Measurements from ENCODE around the gene NDUFB3. TPM values are rescaled to one million over a fixed set of nuclear protein-coding genes. Genes with fewer than 3 reads are reported as not detected.
"Not testable (repeated sequence)": the region's sequence is repeated elsewhere in the genome, so short reads cannot be mapped to it uniquely, and the experiment has no call there.

Gene NDUFB3
- total RNA-seq, 1 donor from 2014 or later = 105 TPM

GRCh38 chr2:201059961-201060755 is 11.6 kb upstream of the NDUFB3 start:
- DNase-seq (ENCODE audit: low spot score) = no peak
- no peaks in the 10 kb centered on the region for H3K9me3 Mint-ChIP-seq
- H3K4me3 Mint-ChIP-seq = no peak overlapping the region
- H3K4me1 Mint-ChIP-seq (ENCODE audit: low read depth) = peaks cover 26% of the 10 kb centered on the region
- H3K27ac Mint-ChIP-seq = no peak overlapping the region
- H3K36me3 Mint-ChIP-seq (ENCODE audit: low read depth) = peaks cover 32% of the 10 kb centered on the region
- peaks cover 2% of the 10 kb centered on the region for H3K27me3 Mint-ChIP-seq (ENCODE audit: insufficient read depth)
- intact Hi-C loops (cut with micrococcal nuclease) = no loop called here

- peaks cover 28% of the 10 kb centered on the region for H3K36me3 Mint-ChIP-seq (ENCODE audit: low read depth)
- DNase-seq (ENCODE audit: low spot score); H3K4me3 Mint-ChIP-seq; H3K9me3 Mint-ChIP-seq; intact Hi-C loops (cut with micrococcal nuclease); H3K27me3 Mint-ChIP-seq (ENCODE audit: insufficient read depth): not testable (repeated sequence)
- peaks cover 49% of the 10 kb centered on the region for H3K4me1 Mint-ChIP-seq (ENCODE audit: low read depth)
- peak overlapping the region; percentile 99 for H3K27ac Mint-ChIP-seq
These were observed 8.3 kb upstream of the NDUFB3 start for GRCh38 chr2:201063516-201063915.

DNA sequence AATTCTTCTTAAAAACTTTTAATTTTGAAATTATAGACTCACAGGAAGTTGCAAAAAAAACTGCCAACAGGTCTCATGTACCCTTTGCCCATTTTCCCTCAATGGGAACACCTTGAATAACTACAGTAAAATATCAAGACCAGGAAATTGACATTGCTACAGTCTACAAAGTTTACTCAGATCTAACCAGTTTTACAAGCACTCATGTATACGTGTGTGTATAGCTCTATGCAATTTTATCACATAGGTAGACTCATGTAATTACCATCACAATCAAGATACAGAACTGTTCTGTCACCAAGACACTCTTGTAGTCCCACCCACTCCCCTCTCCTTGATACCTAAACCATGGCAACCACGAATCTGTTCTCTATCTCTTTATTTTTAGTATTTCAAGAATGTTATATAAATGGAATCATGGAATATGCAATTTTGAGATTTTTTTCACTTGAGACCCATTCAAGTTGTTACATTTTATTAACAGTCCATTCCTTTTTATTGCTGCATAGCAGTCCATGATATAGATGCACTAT is 6.9 kb upstream of the NDUFB3 start:
- no peaks in the 10 kb centered on the region for H3K9me3 Mint-ChIP-seq
- peaks cover 2% of the 10 kb centered on the region for H3K27me3 Mint-ChIP-seq (ENCODE audit: insufficient read depth)
- H3K27ac Mint-ChIP-seq = no peak overlapping the region

GRCh38 chr2:201070948-201071478 is 788 bp upstream of the NDUFB3 start:
- H3K36me3 Mint-ChIP-seq (ENCODE audit: low read depth) = peaks cover 5% of the 10 kb centered on the region
- H3K27ac Mint-ChIP-seq = peak overlapping the region; percentile 95
- no peaks in the 10 kb centered on the region for H3K9me3 Mint-ChIP-seq
- H3K27me3 Mint-ChIP-seq (ENCODE audit: insufficient read depth) = no peaks in the 10 kb centered on the region
- intact Hi-C loops (cut with micrococcal nuclease) = loop anchor here (1.0 to 5.0 kb wide), 11 partner anchors 45 to 544 kb away; partner anchors contain the start of genes BZW1, CFLAR, CLK1 and NIF3L1
- peak overlapping the region; percentile 90 for H3K4me3 Mint-ChIP-seq
- no peak for DNase-seq (ENCODE audit: low spot score)
- peaks cover 51% of the 10 kb centered on the region for H3K4me1 Mint-ChIP-seq (ENCODE audit: low read depth)

More for the DNA sequence above, 6.9 kb upstream of the NDUFB3 start:
- H3K4me3 Mint-ChIP-seq = no peak overlapping the region
- peaks cover 20% of the 10 kb centered on the region for H3K36me3 Mint-ChIP-seq (ENCODE audit: low read depth)
- H3K4me1 Mint-ChIP-seq (ENCODE audit: low read depth) = peaks cover 61% of the 10 kb centered on the region
- intact Hi-C loops (cut with micrococcal nuclease) = no loop called here
- DNase-seq (ENCODE audit: low spot score) = no peak

DNA sequence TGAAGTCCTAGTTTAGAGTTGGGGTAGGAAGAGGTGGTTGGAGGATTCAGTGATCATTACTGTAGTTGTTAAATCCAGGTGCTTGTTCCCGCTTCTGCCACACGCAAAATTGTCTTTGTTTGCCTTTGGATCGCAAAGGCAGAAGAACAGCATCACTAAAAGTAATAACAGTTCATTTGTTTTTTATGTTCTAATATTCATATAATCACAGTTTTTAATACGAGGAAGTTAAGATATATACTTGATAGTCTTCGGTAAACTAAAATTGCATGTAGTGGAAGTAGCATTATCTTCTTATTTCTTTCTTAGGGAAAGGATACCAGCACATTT is 365 bp downstream of the NDUFB3 start:
- peaks cover 43% of the 10 kb centered on the region for H3K4me1 Mint-ChIP-seq (ENCODE audit: low read depth)

DNA sequence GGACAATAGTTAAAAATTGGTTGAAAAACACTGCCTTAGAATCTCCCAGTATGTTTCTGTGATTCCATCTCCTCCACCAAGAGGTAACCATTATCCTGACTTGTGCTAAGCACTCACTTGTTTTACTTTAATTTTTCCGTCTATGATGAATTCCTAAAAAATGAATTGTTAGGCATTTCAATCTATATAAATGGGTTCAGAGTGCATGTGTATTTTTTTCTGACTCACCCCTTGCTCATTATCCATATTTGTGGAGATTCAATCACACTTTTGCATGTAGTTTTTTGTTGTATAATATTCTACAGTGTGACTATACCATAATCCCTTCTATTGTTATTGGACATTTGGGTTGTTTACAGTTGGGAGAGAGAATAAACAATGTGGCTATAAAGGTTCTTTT is 1.3 kb downstream of the NDUFB3 start:
- H3K27ac Mint-ChIP-seq = no peak overlapping the region
- no peaks in the 10 kb centered on the region for H3K27me3 Mint-ChIP-seq (ENCODE audit: insufficient read depth)
- H3K4me1 Mint-ChIP-seq (ENCODE audit: low read depth) = peaks cover 42% of the 10 kb centered on the region
- no peak for DNase-seq (ENCODE audit: low spot score)
- H3K36me3 Mint-ChIP-seq (ENCODE audit: low read depth) = peaks cover 5% of the 10 kb centered on the region
- H3K9me3 Mint-ChIP-seq = no peaks in the 10 kb centered on the region
- intact Hi-C loops (cut with micrococcal nuclease) = loop anchor here (5.0 kb wide), 2 partner anchors 379 to 546 kb away; partner anchors contain the start of genes SGO2, STRADB and TRAK2
- H3K4me3 Mint-ChIP-seq = peak overlapping the region; percentile 78

More for the DNA sequence above, 365 bp downstream of the NDUFB3 start:
- DNase-seq (ENCODE audit: low spot score) = no peak
- Mint-ChIP-seq H3K27ac (peak overlapping the region; percentile 95), H3K27me3 (ENCODE audit: insufficient read depth) (no peaks in the 10 kb centered on the region), H3K36me3 (ENCODE audit: low read depth) (peaks cover 5% of the 10 kb centered on the region), H3K4me3 (peak overlapping the region; percentile 90), H3K9me3 (no peaks in the 10 kb centered on the region)
- intact Hi-C loops (cut with micrococcal nuclease) = loop anchor here (5.0 kb wide), 2 partner anchors 380 to 545 kb away; partner anchors contain the start of genes SGO2, STRADB and TRAK2

DNA sequence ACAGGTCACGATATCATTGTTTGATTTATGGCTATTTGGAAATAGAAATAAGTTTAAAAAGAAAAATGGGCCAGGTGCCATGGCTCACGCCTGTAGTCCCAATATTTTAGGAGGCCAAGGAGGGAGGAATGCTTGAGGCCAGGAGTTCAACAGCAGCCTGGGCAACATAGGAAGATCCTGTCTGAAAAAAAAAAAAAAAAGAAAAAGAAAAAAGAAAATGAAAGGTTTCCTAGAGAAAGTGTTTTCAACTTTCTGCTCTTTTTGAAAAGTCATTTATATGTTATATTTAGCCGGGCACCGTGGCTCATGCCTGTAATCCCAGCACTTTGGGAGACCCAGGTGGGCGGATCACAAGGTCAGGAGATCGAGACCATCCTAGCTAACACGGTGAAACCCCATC is 3.2 kb downstream of the NDUFB3 start:
- Mint-ChIP-seq H3K9me3 (no peaks in the 10 kb centered on the region), H3K27ac (no peak overlapping the region), H3K27me3 (ENCODE audit: insufficient read depth) (no peaks in the 10 kb centered on the region), H3K4me3 (no peak overlapping the region), H3K36me3 (ENCODE audit: low read depth) (peaks cover 6% of the 10 kb centered on the region), H3K4me1 (ENCODE audit: low read depth) (peaks cover 28% of the 10 kb centered on the region)
- no peak for DNase-seq (ENCODE audit: low spot score)
- intact Hi-C loops (cut with micrococcal nuclease) = loop anchor here (5.0 kb wide), 2 partner anchors 377 to 548 kb away; partner anchors contain the start of genes SGO2, STRADB and TRAK2

- intact Hi-C loops (cut with micrococcal nuclease) = no loop called here
- peaks cover 15% of the 10 kb centered on the region for H3K36me3 Mint-ChIP-seq (ENCODE audit: low read depth)
- H3K27me3 Mint-ChIP-seq (ENCODE audit: insufficient read depth) = no peaks in the 10 kb centered on the region
- no peak overlapping the region for H3K27ac Mint-ChIP-seq
- no peak overlapping the region for H3K4me3 Mint-ChIP-seq
- DNase-seq (ENCODE audit: low spot score) = no peak
- peaks cover 4% of the 10 kb centered on the region for H3K4me1 Mint-ChIP-seq (ENCODE audit: low read depth)
- H3K9me3 Mint-ChIP-seq = no peaks in the 10 kb centered on the region
These were observed 13.1 kb downstream of the NDUFB3 start for GRCh38 chr2:201084863-201085262.

DNA sequence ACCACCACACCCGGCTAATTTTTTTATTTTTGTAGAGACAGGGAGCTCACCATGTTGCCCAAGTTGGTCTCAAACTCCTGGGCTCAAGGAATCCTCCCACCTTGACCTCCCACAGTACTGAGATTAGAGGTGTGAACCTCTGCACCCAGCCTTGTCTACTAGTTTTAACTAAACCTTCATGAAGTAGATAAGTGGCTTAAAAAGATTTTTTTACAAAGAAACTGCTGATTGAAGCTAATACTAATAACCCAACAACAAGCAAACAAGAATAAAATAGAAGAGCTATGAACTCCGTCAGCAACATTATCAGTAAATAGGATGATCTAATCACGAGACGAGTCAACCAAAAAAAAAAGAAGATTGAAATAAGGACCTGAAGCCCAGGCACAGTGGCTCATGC is 18.8 kb downstream of the NDUFB3 start:
- no peak for DNase-seq (ENCODE audit: low spot score)
- Mint-ChIP-seq H3K36me3 (ENCODE audit: low read depth) (peaks cover 11% of the 10 kb centered on the region), H3K4me1 (ENCODE audit: low read depth) (no peaks in the 10 kb centered on the region), H3K4me3 (no peak overlapping the region), H3K27ac (no peak overlapping the region), H3K27me3 (ENCODE audit: insufficient read depth) (no peaks in the 10 kb centered on the region), H3K9me3 (no peaks in the 10 kb centered on the region)
- intact Hi-C loops (cut with micrococcal nuclease) = no loop called here

GRCh38 chr2:201093573-201093972 is 21.8 kb downstream of the NDUFB3 start:
- Mint-ChIP-seq H3K4me3 (no peak overlapping the region), H3K9me3 (no peaks in the 10 kb centered on the region), H3K4me1 (ENCODE audit: low read depth) (no peaks in the 10 kb centered on the region), H3K36me3 (ENCODE audit: low read depth) (peaks cover 6% of the 10 kb centered on the region), H3K27ac (no peak overlapping the region), H3K27me3 (ENCODE audit: insufficient read depth) (no peaks in the 10 kb centered on the region)
- DNase-seq (ENCODE audit: low spot score) = no peak
- intact Hi-C loops (cut with micrococcal nuclease) = no loop called here

GRCh38 chr2:201100497-201100896 is 28.7 kb downstream of the NDUFB3 start:
- H3K4me3 Mint-ChIP-seq = no peak overlapping the region
- no peak for DNase-seq (ENCODE audit: low spot score)

DNA sequence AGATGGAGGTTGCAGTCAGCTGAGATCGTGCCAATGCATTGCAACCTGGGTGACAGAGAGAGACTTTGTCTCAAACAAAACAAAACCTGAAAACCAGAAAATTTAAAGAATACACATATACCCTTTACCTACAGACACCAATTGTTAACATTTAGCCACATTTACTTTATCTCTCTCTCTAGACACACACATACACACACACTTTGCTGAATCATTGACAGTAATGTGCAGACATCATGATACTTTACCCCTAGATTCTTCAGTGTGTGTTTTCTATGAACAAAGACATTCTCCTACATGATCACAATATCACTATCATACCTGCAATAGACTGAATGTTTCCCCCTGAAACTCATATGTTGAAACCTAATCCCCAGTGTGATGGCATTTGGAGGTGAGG is 34.0 kb downstream of the NDUFB3 start:
- no peaks in the 10 kb centered on the region for H3K4me1 Mint-ChIP-seq (ENCODE audit: low read depth)
- H3K27ac Mint-ChIP-seq = no peak overlapping the region
- H3K4me3 Mint-ChIP-seq = no peak overlapping the region
- intact Hi-C loops (cut with micrococcal nuclease) = no loop called here
- DNase-seq (ENCODE audit: low spot score) = no peak
- no peaks in the 10 kb centered on the region for H3K9me3 Mint-ChIP-seq
- H3K36me3 Mint-ChIP-seq (ENCODE audit: low read depth) = peaks cover 6% of the 10 kb centered on the region
- H3K27me3 Mint-ChIP-seq (ENCODE audit: insufficient read depth) = no peaks in the 10 kb centered on the region

More at GRCh38 chr2:201100497-201100896, 28.7 kb downstream of the NDUFB3 start:
- H3K27me3 Mint-ChIP-seq (ENCODE audit: insufficient read depth) = no peaks in the 10 kb centered on the region
- intact Hi-C loops (cut with micrococcal nuclease) = no loop called here
- H3K27ac Mint-ChIP-seq = no peak overlapping the region
- no peaks in the 10 kb centered on the region for H3K36me3 Mint-ChIP-seq (ENCODE audit: low read depth)
- no peaks in the 10 kb centered on the region for H3K4me1 Mint-ChIP-seq (ENCODE audit: low read depth)
- H3K9me3 Mint-ChIP-seq = no peaks in the 10 kb centered on the region

DNA sequence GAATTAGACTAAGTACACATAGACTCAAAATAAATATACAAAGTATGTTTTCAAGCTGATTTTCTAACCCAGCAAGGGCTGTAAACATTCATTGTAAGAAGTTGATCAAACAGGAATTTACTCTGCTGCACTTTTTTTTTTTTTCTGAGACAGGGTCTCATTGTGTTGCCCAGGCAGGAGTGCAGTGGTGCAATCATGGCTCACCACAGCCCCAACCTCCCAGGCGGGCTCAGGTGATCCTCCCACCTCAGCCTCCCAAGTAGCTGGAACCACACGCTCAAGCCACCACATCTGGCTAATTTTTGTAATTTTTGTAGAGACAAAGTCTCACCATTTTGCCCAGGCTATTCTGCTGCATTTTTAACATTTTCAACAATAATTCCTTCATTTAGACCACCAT is 35.8 kb downstream of the NDUFB3 start:
- Mint-ChIP-seq H3K9me3 (no peaks in the 10 kb centered on the region), H3K27ac (no peak overlapping the region), H3K4me1 (ENCODE audit: low read depth) (peaks cover 6% of the 10 kb centered on the region), H3K27me3 (ENCODE audit: insufficient read depth) (no peaks in the 10 kb centered on the region), H3K4me3 (no peak overlapping the region), H3K36me3 (ENCODE audit: low read depth) (peaks cover 6% of the 10 kb centered on the region)
- intact Hi-C loops (cut with micrococcal nuclease) = no loop called here
- no peak for DNase-seq (ENCODE audit: low spot score)
